Osteoblast (primary cell): ENCODE results near the gene SYNM. TPM values are rescaled to one million over a fixed set of nuclear protein-coding genes. Genes with fewer than 3 reads are reported as not detected.
A peak's percentile ranks its signal among the peaks of the same experiment; 100 is the strongest.

Experiments
- DNase-seq: peaks from one replicate; pipeline ENCODE4 v3.0.0; 2011; ENCODE audit warnings: low spot score, mixed read lengths; ENCODE audit not compliant: insufficient read length; ENCODE audit errors: missing footprints
- H2AFZ ChIP-seq: 2 replicates; pipeline ENCODE4 v1.6.0; 2011; ENCODE audit warnings: mild to moderate bottlenecking, low read length
- H3K27ac ChIP-seq: 2 replicates; pipeline ENCODE4 v1.5.1; 2011; ENCODE audit warnings: mild to moderate bottlenecking, low read depth, low read length, moderate library complexity
- H3K27me3 ChIP-seq: 2 replicates; pipeline ENCODE4 v1.6.0; 2012; ENCODE audit warnings: mild to moderate bottlenecking, control low read depth, inconsistent platforms, low read length, moderate library complexity; ENCODE audit not compliant: insufficient read depth
- H3K36me3 ChIP-seq: 2 replicates; pipeline ENCODE4 v1.5.1; 2011; ENCODE audit warnings: mild to moderate bottlenecking, low read length, control low read depth, moderate library complexity; ENCODE audit not compliant: insufficient read depth
- H3K4me1 ChIP-seq: 2 replicates; pipeline ENCODE4 v1.5.1; 2011; ENCODE audit warnings: mild to moderate bottlenecking, low read length, control low read depth, moderate library complexity; ENCODE audit not compliant: insufficient read depth
- H3K4me2 ChIP-seq: 2 replicates; pipeline ENCODE4 v1.6.0; 2011; ENCODE audit warnings: mild to moderate bottlenecking, low read length; ENCODE audit not compliant: insufficient read depth
- H3K4me3 ChIP-seq: fragments of 200-600 bp; sonication (generic); 3 replicates; pipeline ENCODE4 v1.5.1; 2012; ENCODE audit warnings: mild to moderate bottlenecking, low read length, inconsistent platforms; ENCODE audit not compliant: insufficient read depth
- H3K79me2 ChIP-seq: 2 replicates; pipeline ENCODE4 v1.6.0; 2012; ENCODE audit warnings: mild to moderate bottlenecking, low read length, control low read depth, inconsistent platforms; ENCODE audit not compliant: insufficient read depth
- H3K9me3 ChIP-seq: 2 replicates; pipeline ENCODE4 v1.5.1; 2011; ENCODE audit warnings: low read depth, low read length, control low read depth
- H4K20me1 ChIP-seq: 2 replicates; pipeline ENCODE4 v1.6.0; 2012; ENCODE audit warnings: mild to moderate bottlenecking, low read length, control low read depth; ENCODE audit not compliant: insufficient read depth
- total RNA-seq: library from RNA; depleted of rRNA; stranded (reverse); fragments of >200 nt; gene quantifications from 2 replicates; pipeline ENCODE4 v1.2.3, GENCODE V29; 2012
- TF ChIP-seq, protein P1 (sequence below): IDR thresholded peaks from 2 replicates; pipeline ENCODE4 v1.5.1; 2011; ENCODE audit warnings: mild to moderate bottlenecking, low read depth, low read length, moderate library complexity; ENCODE audit errors: extremely low read depth

SYNM gene
- total RNA-seq, 1 donor, result 4.0 TPM

DNA sequence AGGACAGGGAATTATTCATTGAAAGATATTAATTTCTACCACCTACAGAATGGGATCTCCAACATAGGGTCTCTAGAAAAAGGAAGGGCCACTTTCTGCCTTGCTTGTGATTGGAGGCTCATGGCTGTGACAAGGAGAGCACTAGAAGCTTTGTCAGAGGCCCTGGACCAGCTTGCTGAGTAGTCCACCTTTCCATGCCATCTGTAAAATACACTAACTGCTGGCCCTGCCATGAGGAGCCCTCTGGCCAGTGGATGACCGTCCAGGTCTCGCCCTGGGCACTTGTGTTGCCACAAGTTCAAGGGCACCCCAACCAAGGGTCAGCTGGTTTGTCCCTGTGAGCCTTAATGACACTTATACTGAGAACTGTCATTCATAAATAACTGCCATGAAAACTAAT is 1.6 kb upstream of the SYNM start:
- no peak overlapping the region for H2AFZ ChIP-seq
- no peak overlapping the region for H3K4me2 ChIP-seq
- no peaks in the 10 kb centered on the region for H3K36me3 ChIP-seq
- peaks cover 32% of the 10 kb centered on the region for H3K27me3 ChIP-seq
- H3K79me2 ChIP-seq, result no peaks in the 10 kb centered on the region
- TF ChIP-seq, protein P1, sequence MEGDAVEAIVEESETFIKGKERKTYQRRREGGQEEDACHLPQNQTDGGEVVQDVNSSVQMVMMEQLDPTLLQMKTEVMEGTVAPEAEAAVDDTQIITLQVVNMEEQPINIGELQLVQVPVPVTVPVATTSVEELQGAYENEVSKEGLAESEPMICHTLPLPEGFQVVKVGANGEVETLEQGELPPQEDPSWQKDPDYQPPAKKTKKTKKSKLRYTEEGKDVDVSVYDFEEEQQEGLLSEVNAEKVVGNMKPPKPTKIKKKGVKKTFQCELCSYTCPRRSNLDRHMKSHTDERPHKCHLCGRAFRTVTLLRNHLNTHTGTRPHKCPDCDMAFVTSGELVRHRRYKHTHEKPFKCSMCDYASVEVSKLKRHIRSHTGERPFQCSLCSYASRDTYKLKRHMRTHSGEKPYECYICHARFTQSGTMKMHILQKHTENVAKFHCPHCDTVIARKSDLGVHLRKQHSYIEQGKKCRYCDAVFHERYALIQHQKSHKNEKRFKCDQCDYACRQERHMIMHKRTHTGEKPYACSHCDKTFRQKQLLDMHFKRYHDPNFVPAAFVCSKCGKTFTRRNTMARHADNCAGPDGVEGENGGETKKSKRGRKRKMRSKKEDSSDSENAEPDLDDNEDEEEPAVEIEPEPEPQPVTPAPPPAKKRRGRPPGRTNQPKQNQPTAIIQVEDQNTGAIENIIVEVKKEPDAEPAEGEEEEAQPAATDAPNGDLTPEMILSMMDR, result no peak
- H3K4me1 ChIP-seq, result peaks cover 6% of the 10 kb centered on the region
- no peak for DNase-seq
- H3K4me3 ChIP-seq, result no peak overlapping the region
- H3K27ac ChIP-seq, result no peak overlapping the region
- no peaks in the 10 kb centered on the region for H4K20me1 ChIP-seq
- no peaks in the 10 kb centered on the region for H3K9me3 ChIP-seq

- TF ChIP-seq, protein P1, result no peak
- peaks cover 12% of the 10 kb centered on the region for H3K4me1 ChIP-seq
- peak; percentile 94 for DNase-seq
- peaks cover 23% of the 10 kb centered on the region for H3K27me3 ChIP-seq
- no peak overlapping the region for H3K27ac ChIP-seq
- H3K4me3 ChIP-seq, result peak overlapping the region; percentile 68
- no peaks in the 10 kb centered on the region for H3K36me3 ChIP-seq
- no peaks in the 10 kb centered on the region for H4K20me1 ChIP-seq
- peak overlapping the region; percentile 57 for H2AFZ ChIP-seq
- no peaks in the 10 kb centered on the region for H3K79me2 ChIP-seq
- H3K9me3 ChIP-seq, result no peaks in the 10 kb centered on the region
- H3K4me2 ChIP-seq, result peak overlapping the region; percentile 85
Measured at GRCh38 chr15:99105514-99106341, 848 bp downstream of the SYNM start.

GRCh38 chr15:99106417-99107220 is 1.7 kb downstream of the SYNM start:
- Histone ChIP-seq H3K4me3 (peak overlapping the region; percentile 68), H2AFZ (peak overlapping the region; percentile 57), H3K9me3 (no peaks in the 10 kb centered on the region), H3K27ac (no peak overlapping the region), H3K4me2 (peak overlapping the region; percentile 85), H3K4me1 (peaks cover 20% of the 10 kb centered on the region), H4K20me1 (no peaks in the 10 kb centered on the region), H3K79me2 (no peaks in the 10 kb centered on the region), H3K36me3 (no peaks in the 10 kb centered on the region), H3K27me3 (peaks cover 16% of the 10 kb centered on the region)
- TF ChIP-seq, protein P1, result no peak
- no peak for DNase-seq

DNA sequence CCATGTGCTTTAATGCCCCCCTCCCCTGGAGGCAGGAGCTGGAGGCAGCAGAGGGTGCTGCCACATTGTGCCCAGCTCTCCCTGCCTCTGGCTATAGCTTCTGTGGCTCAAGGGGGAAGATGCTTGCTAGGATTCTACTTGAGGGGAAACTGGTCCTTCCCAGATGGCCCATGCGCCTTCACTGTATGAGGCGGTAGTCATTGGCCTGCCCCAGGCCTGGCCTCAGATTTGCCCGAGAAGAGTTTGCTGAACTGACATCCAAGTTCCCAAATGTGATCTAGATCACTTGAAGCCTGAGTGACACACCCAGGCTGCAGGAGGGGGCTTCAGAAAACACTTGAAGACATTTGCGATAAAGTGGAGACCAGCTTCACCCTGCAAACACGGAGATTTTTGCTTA is 4.1 kb downstream of the SYNM start:
- Histone ChIP-seq H3K9me3 (no peaks in the 10 kb centered on the region), H3K4me1 (peaks cover 20% of the 10 kb centered on the region), H3K4me3 (no peak overlapping the region), H4K20me1 (no peaks in the 10 kb centered on the region), H3K79me2 (no peaks in the 10 kb centered on the region), H2AFZ (no peak overlapping the region), H3K4me2 (no peak overlapping the region), H3K36me3 (no peaks in the 10 kb centered on the region), H3K27ac (no peak overlapping the region), H3K27me3 (no peaks in the 10 kb centered on the region)
- DNase-seq, result no peak
- TF ChIP-seq, protein P1, result no peak
